GM12872 (cell line): ENCODE results near the gene BASP1.

Source experiments
- CTCF ChIP-seq: IDR thresholded peaks from 3 replicates; pipeline ENCODE4 v1.5.1; 2011; ENCODE audit warnings: low read depth, mild to moderate bottlenecking, low read length, moderate library complexity; ENCODE audit not compliant: insufficient read depth

The BASP1 gene

GRCh38 chr5:17259630-17260257 lies 42.3 kb downstream of the BASP1 start:
- no peak for TF ChIP-seq CTCF

- no peak for TF ChIP-seq CTCF
Measured at GRCh38 chr5:17260549-17260948, 43.1 kb downstream of the BASP1 start.

- TF ChIP-seq CTCF: no peak
Measured at GRCh38 chr5:17261075-17261474, 43.6 kb downstream of the BASP1 start.

GRCh38 chr5:17265041-17265440 lies 47.6 kb downstream of the BASP1 start:
- TF ChIP-seq CTCF: no peak

GRCh38 chr5:17267106-17267505 lies 49.7 kb downstream of the BASP1 start:
- TF ChIP-seq CTCF: no peak

- no peak for TF ChIP-seq CTCF
Measured at GRCh38 chr5:17269201-17269600, 51.8 kb downstream of the BASP1 start.

- TF ChIP-seq CTCF: no peak
Measured at GRCh38 chr5:17272111-17272510, 54.7 kb downstream of the BASP1 start.
